HepG2 (cell line): ENCODE data around the gene NT5DC2.

Experiments
- EZH2 ChIP-seq: conservative IDR thresholded peaks from 2 replicates; pipeline ENCODE4 v1.6.1; 2012; ENCODE audit warnings: mild to moderate bottlenecking, low read depth, low read length, moderate library complexity
- HHEX ChIP-seq: IDR thresholded peaks from 2 replicates; pipeline ENCODE4 v1.6.1; 2016; ENCODE audit warnings: control low read depth
- HNRNPUL1 ChIP-seq: fragments of 200-400 bp; formaldehyde crosslinking; IDR thresholded peaks from 2 replicates; pipeline ENCODE4 v1.6.1; 2017; ENCODE audit warnings: low read depth, mild to moderate bottlenecking, low read length, moderate library complexity
- RBM22 ChIP-seq: fragments of 200-400 bp; formaldehyde crosslinking; optimal IDR thresholded peaks from 2 replicates; pipeline ENCODE3; 2017; ENCODE audit warnings: mild to moderate bottlenecking, low read length, moderate library complexity
- REST ChIP-seq, 2 experiments: IDR thresholded peaks; 2 replicates each; pipeline ENCODE4 v1.6.1; 2011 to 2012; ENCODE audit warnings: low read length in 2 of 2, borderline replicate concordance in 1 of 2, low read depth in 1 of 2, mild to moderate bottlenecking in 1 of 2, moderate library complexity in 1 of 2
- SMC3 ChIP-seq: IDR thresholded peaks from 2 replicates; pipeline ENCODE4 v1.6.1; 2011; ENCODE audit warnings: low read length, improper control_type of control experiment
- U2AF2 ChIP-seq: fragments of 200-400 bp; formaldehyde crosslinking; IDR thresholded peaks from 2 replicates; pipeline ENCODE4 v1.6.1; 2017; ENCODE audit warnings: low read depth, mild to moderate bottlenecking, low read length
- USF2 ChIP-seq, 2 experiments: sonication (generic) in 1 of 2; formaldehyde crosslinking in 1 of 2; IDR thresholded peaks; 2 replicates each; pipeline versions ENCODE4 v1.5.1 to v1.6.1; 2011 to 2020; ENCODE audit warnings: borderline replicate concordance in 1 of 2, low read depth in 1 of 2, low read length in 1 of 2, mild to moderate bottlenecking in 1 of 2, missing genetic modification reagents in 1 of 2, moderate library complexity in 1 of 2
- ZNF546 ChIP-seq: sonication (generic); formaldehyde crosslinking; conservative IDR thresholded peaks from 2 replicates; pipeline ENCODE4 v1.8.1; 2023; ENCODE audit warnings: mild to moderate bottlenecking, missing genetic modification reagents
- ZNF780A ChIP-seq: sonication (generic); formaldehyde crosslinking; IDR thresholded peaks from 2 replicates; pipeline ENCODE4 v1.8.0; 2022; ENCODE audit warnings: mild to moderate bottlenecking, missing genetic modification reagents, moderate library complexity

GRCh38 chr3:52533623-52534280 is at the start of gene NT5DC2:
- TF ChIP-seq REST (IDR thresholded peaks at IDR 0.05; ENCODE audit: borderline replicate concordance in 1 of 2, low read depth in 1 of 2, low read length in 2 of 2) (no peak), U2AF2 (no peak), HNRNPUL1 (no peak), RBM22 (no peak), USF2 (IDR thresholded peaks at IDR 0.05; ENCODE audit: low read depth, low read length) (no peak), USF2 (CRISPR knock-in tag; IDR thresholded peaks at IDR 0.05; ENCODE audit: borderline replicate concordance) (no peak), EZH2 (no peak), HHEX (CRISPR knock-in tag) (no peak), SMC3 (no peak), ZNF546 (peak; percentile 87; the same call in 1 of the 2 replicates), ZNF780A (CRISPR knock-in tag) (no peak)
